ENCODE results near the gene ARID5B.

DNA sequence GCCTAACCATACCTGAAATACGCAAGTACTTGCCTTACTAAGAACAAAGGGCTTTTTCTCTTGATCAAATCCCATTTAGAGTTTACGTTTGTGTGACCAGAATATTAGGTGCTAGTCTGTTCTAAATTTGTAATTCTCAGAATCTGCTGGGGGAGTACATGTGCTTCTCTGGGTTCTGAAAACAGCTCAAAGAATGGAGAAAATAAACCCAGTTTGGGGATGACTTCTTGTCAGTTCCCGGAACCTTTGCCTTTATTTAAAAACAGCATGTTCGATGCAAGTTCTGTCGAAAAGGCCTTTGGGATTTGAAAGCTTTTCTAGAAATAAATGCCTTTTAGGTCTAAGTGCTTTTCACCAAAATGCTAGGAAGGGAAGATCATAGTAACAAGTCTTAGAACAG is 147.0 kb downstream of the ARID5B start:
- TF ChIP-seq EZH2phosphoT487 (IDR thresholded peaks at IDR 0.05; ENCODE audit: low read length) (no peak), EZH2 (optimal IDR thresholded peaks at IDR 0.05; ENCODE audit: low read depth, low read length) (no peak)
